GM12873 (cell line): ENCODE data around the gene ZNF605.

Source experiments
- CTCF ChIP-seq: IDR thresholded peaks from 2 replicates; pipeline ENCODE4 v1.5.1; 2012; ENCODE audit warnings: low read depth, mild to moderate bottlenecking, moderate library complexity, low read length, control low read depth; ENCODE audit not compliant: insufficient read depth; ENCODE audit errors: missing control alignments

The ZNF605 gene

GRCh38 chr12:132886529-132887477, 69.3 kb downstream of the ZNF605 start:
- no peak for TF ChIP-seq CTCF

- TF ChIP-seq CTCF, result no peak
These were observed 74.3 kb downstream of the ZNF605 start for GRCh38 chr12:132881818-132882217.

GRCh38 chr12:132874175-132874574, 81.9 kb downstream of the ZNF605 start:
- TF ChIP-seq CTCF, result no peak

- TF ChIP-seq CTCF, result no peak
These were observed 82.4 kb downstream of the ZNF605 start for GRCh38 chr12:132873724-132874123.

GRCh38 chr12:132872975-132873421, 83.1 kb downstream of the ZNF605 start:
- TF ChIP-seq CTCF, result no peak

GRCh38 chr12:132872073-132872855, 83.8 kb downstream of the ZNF605 start:
- TF ChIP-seq CTCF, result no peak

- no peak for TF ChIP-seq CTCF
These were observed 86.6 kb downstream of the ZNF605 start for GRCh38 chr12:132869551-132869950.
